GM12865 (cell line): ENCODE measurements around the gene SEC31B.

ENCODE experiments used
- DNase-seq: peaks from one replicate; pipeline ENCODE4 v3.0.0; 2010; ENCODE audit warnings: low read depth
- H3K4me3 ChIP-seq: 2 replicates; pipeline ENCODE4 v1.5.1; 2011; ENCODE audit warnings: mild to moderate bottlenecking, low read depth, low read length, control low read depth
- CTCF ChIP-seq: IDR thresholded peaks from 2 replicates; pipeline ENCODE4 v1.5.1; 2011; ENCODE audit warnings: low read length, control low read depth, low read depth, inconsistent platforms; ENCODE audit not compliant: insufficient read depth; ENCODE audit errors: missing control alignments

The SEC31B gene

GRCh38 chr10:100438674-100439315, 80.9 kb downstream of the SEC31B start:
- no peak overlapping the region for H3K4me3 ChIP-seq
- no peak for TF ChIP-seq CTCF
- DNase-seq, result no peak
